Measurements from ENCODE around the gene CADM2.

DNA sequence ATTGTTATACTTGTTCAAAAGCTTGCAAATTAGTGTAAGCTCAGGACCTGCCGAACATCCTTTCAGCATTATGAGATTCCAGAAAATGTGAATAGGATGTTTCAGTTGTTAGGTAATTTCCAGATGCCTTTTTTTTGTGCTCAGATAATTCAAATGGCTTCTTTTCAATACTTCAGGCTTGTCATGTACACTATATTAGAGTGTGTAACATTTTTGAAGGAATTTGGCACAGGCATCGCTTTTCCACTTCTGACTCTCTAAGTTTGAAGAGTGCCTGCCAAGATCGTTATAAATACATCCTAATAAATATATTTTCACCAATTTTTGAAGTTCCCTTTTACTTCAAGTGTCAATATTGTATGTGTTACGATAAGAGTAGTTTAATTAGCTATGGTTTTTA lies 35.2 kb downstream of the CADM2 start:
- TF ChIP-seq EP300 (IDR thresholded peaks at IDR 0.05), result no peak
- TF ChIP-seq, protein P1, sequence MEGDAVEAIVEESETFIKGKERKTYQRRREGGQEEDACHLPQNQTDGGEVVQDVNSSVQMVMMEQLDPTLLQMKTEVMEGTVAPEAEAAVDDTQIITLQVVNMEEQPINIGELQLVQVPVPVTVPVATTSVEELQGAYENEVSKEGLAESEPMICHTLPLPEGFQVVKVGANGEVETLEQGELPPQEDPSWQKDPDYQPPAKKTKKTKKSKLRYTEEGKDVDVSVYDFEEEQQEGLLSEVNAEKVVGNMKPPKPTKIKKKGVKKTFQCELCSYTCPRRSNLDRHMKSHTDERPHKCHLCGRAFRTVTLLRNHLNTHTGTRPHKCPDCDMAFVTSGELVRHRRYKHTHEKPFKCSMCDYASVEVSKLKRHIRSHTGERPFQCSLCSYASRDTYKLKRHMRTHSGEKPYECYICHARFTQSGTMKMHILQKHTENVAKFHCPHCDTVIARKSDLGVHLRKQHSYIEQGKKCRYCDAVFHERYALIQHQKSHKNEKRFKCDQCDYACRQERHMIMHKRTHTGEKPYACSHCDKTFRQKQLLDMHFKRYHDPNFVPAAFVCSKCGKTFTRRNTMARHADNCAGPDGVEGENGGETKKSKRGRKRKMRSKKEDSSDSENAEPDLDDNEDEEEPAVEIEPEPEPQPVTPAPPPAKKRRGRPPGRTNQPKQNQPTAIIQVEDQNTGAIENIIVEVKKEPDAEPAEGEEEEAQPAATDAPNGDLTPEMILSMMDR (IDR thresholded peaks at IDR 0.05), result no peak
- TF ChIP-seq POLR2A (IDR thresholded peaks at IDR 0.05; ENCODE audit: low read depth), result no peak
- TF ChIP-seq POLR2AphosphoS5 (IDR thresholded peaks at IDR 0.05), result no peak
